ENCODE data around the gene CADPS2. TPM values are rescaled to one million over a fixed set of nuclear protein-coding genes. Genes with fewer than 3 reads are reported as not detected.

The CADPS2 gene
- total and polyA plus RNA-seq, 7 experiments from 2014 or later: not detected

- Histone ChIP-seq H3K9me3 (ENCODE audit: control insufficient read depth in 2 of 3, low read length in 3 of 3) (no peaks in the 10 kb centered on the region), H3K4me3 (ENCODE audit: low read length) (no peak overlapping the region), H3K4me1 (ENCODE audit: control insufficient read depth in 2 of 2, insufficient read depth in 2 of 2, low read length in 2 of 2) (no peaks in the 10 kb centered on the region), H3K27me3 (ENCODE audit: control insufficient read depth in 2 of 2, insufficient read depth in 2 of 2, low read length in 2 of 2) (no peaks in the 10 kb centered on the region), H3K36me3 (ENCODE audit: control insufficient read depth in 2 of 3, insufficient read depth in 3 of 3, low read length in 3 of 3) (no peaks in the 10 kb centered on the region), H3K27ac (ENCODE audit: low read depth, low read length) (no peak overlapping the region)
- intact Hi-C loops (cut with micrococcal nuclease): no loop called here
- Mint-ChIP-seq H3K4me1 (no peaks in the 10 kb centered on the region), H3K4me3 (no peak overlapping the region), H3K36me3 (peaks cover 0 to 6% (median 0%) of the 10 kb centered on the region in 5 donors), H3K27me3 (no peaks in the 10 kb centered on the region), H3K9me3 (peaks cover 0 to 16% (median 5%) of the 10 kb centered on the region in 11 donors), H3K27ac (no peak overlapping the region)
- POLR2A ChIA-PET: no interaction called here
- ATAC-seq (no peak), DNase-seq (no peak)
- CTCF ChIA-PET: no interaction called here
These were observed 193.4 kb downstream of the CADPS2 start for GRCh38 chr7:122692769-122693309.

- no peaks in the 10 kb centered on the region for H3K27me3 ChIP-seq (ENCODE audit: control insufficient read depth in 2 of 2, insufficient read depth in 2 of 2, low read length in 2 of 2)
- H3K27ac ChIP-seq (ENCODE audit: low read depth, low read length): no peak overlapping the region
- intact Hi-C loops (cut with micrococcal nuclease): no loop called here
- DNase-seq: no peak
- POLR2A ChIA-PET: no interaction called here
- H3K36me3 ChIP-seq (ENCODE audit: control insufficient read depth in 2 of 3, insufficient read depth in 3 of 3, low read length in 3 of 3): no peaks in the 10 kb centered on the region
- ATAC-seq: no peak
- H3K4me1 Mint-ChIP-seq: no peaks in the 10 kb centered on the region
- H3K27ac Mint-ChIP-seq: no peak overlapping the region
- CTCF ChIA-PET: no interaction called here
- no peak overlapping the region for H3K4me3 ChIP-seq (ENCODE audit: low read length)
- H3K9me3 ChIP-seq (ENCODE audit: control insufficient read depth in 2 of 3, low read length in 3 of 3): no peaks in the 10 kb centered on the region
- H3K36me3 Mint-ChIP-seq: peaks cover 0 to 6% (median 0%) of the 10 kb centered on the region in 5 donors
- H3K9me3 Mint-ChIP-seq: peaks cover 0 to 20% (median 5%) of the 10 kb centered on the region in 11 donors
- no peak overlapping the region for H3K4me3 Mint-ChIP-seq
- H3K4me1 ChIP-seq (ENCODE audit: control insufficient read depth in 2 of 2, insufficient read depth in 2 of 2, low read length in 2 of 2): no peaks in the 10 kb centered on the region
- no peaks in the 10 kb centered on the region for H3K27me3 Mint-ChIP-seq
These were observed 194.6 kb downstream of the CADPS2 start for GRCh38 chr7:122691569-122692235.

- ChIA-PET POLR2A (no interaction called here), CTCF (no interaction called here)
- Mint-ChIP-seq H3K27me3 (no peaks in the 10 kb centered on the region), H3K4me3 (no peak overlapping the region), H3K9me3 (peaks cover 0 to 23% (median 5%) of the 10 kb centered on the region in 11 donors), H3K4me1 (no peaks in the 10 kb centered on the region), H3K27ac (no peak overlapping the region), H3K36me3 (peaks cover 0 to 6% (median 0%) of the 10 kb centered on the region in 5 donors)
- Histone ChIP-seq H3K27ac (ENCODE audit: low read depth, low read length) (no peak overlapping the region), H3K4me3 (ENCODE audit: low read length) (no peak overlapping the region), H3K9me3 (ENCODE audit: control insufficient read depth in 2 of 3, low read length in 3 of 3) (no peaks in the 10 kb centered on the region), H3K4me1 (ENCODE audit: control insufficient read depth in 2 of 2, insufficient read depth in 2 of 2, low read length in 2 of 2) (no peaks in the 10 kb centered on the region), H3K27me3 (ENCODE audit: control insufficient read depth in 2 of 2, insufficient read depth in 2 of 2, low read length in 2 of 2) (no peaks in the 10 kb centered on the region), H3K36me3 (ENCODE audit: control insufficient read depth in 2 of 3, insufficient read depth in 3 of 3, low read length in 3 of 3) (no peaks in the 10 kb centered on the region)
- intact Hi-C loops (cut with micrococcal nuclease): no loop called here
- no peak for DNase-seq
- ATAC-seq: no peak
These were observed 196.7 kb downstream of the CADPS2 start for GRCh38 chr7:122689346-122690109.

GRCh38 chr7:122688400-122688998 is 197.8 kb downstream of the CADPS2 start:
- Mint-ChIP-seq H3K27me3 (no peaks in the 10 kb centered on the region), H3K27ac (no peak overlapping the region), H3K9me3 (peaks cover 0 to 19% (median 5%) of the 10 kb centered on the region in 11 donors), H3K4me3 (no peak overlapping the region), H3K4me1 (no peaks in the 10 kb centered on the region), H3K36me3 (peaks cover 0 to 6% (median 0%) of the 10 kb centered on the region in 5 donors)
- DNase-seq (no peak), ATAC-seq (no peak)
- no peaks in the 10 kb centered on the region for H3K36me3 ChIP-seq (ENCODE audit: control insufficient read depth in 2 of 3, insufficient read depth in 3 of 3, low read length in 3 of 3)
- no peaks in the 10 kb centered on the region for H3K4me1 ChIP-seq (ENCODE audit: control insufficient read depth in 2 of 2, insufficient read depth in 2 of 2, low read length in 2 of 2)
- intact Hi-C loops (cut with micrococcal nuclease): no loop called here
- CTCF ChIA-PET: no interaction called here
- H3K9me3 ChIP-seq (ENCODE audit: control insufficient read depth in 2 of 3, low read length in 3 of 3): no peaks in the 10 kb centered on the region
- no peak overlapping the region for H3K27ac ChIP-seq (ENCODE audit: low read depth, low read length)
- POLR2A ChIA-PET: no interaction called here
- no peak overlapping the region for H3K4me3 ChIP-seq (ENCODE audit: low read length)
- H3K27me3 ChIP-seq (ENCODE audit: control insufficient read depth in 2 of 2, insufficient read depth in 2 of 2, low read length in 2 of 2): no peaks in the 10 kb centered on the region

GRCh38 chr7:122686360-122686878 is 199.8 kb downstream of the CADPS2 start:
- intact Hi-C loops (cut with micrococcal nuclease): no loop called here
- DNase-seq (no peak), ATAC-seq (no peak)
- H3K4me3 ChIP-seq (ENCODE audit: low read length): no peak overlapping the region
- no peaks in the 10 kb centered on the region for H3K9me3 ChIP-seq (ENCODE audit: control insufficient read depth in 2 of 3, low read length in 3 of 3)
- no peaks in the 10 kb centered on the region for H3K4me1 ChIP-seq (ENCODE audit: control insufficient read depth in 2 of 2, insufficient read depth in 2 of 2, low read length in 2 of 2)
- Mint-ChIP-seq H3K4me1 (no peaks in the 10 kb centered on the region), H3K9me3 (peaks cover 0 to 12% (median 0%) of the 10 kb centered on the region in 11 donors), H3K27ac (no peak overlapping the region), H3K36me3 (no peaks in the 10 kb centered on the region), H3K4me3 (no peak overlapping the region), H3K27me3 (no peaks in the 10 kb centered on the region)
- no peaks in the 10 kb centered on the region for H3K27me3 ChIP-seq (ENCODE audit: control insufficient read depth in 2 of 2, insufficient read depth in 2 of 2, low read length in 2 of 2)
- CTCF ChIA-PET: interaction anchor here (1.2 kb wide), 1 partner anchor 10 kb away, joined by 3 read pairs; no protein-coding TSS in a partner anchor
- H3K27ac ChIP-seq (ENCODE audit: low read depth, low read length): no peak overlapping the region
- POLR2A ChIA-PET: no interaction called here
- no peaks in the 10 kb centered on the region for H3K36me3 ChIP-seq (ENCODE audit: control insufficient read depth in 2 of 3, insufficient read depth in 3 of 3, low read length in 3 of 3)

GRCh38 chr7:122684504-122684903 is 201.8 kb downstream of the CADPS2 start:
- no peaks in the 10 kb centered on the region for H3K9me3 ChIP-seq (ENCODE audit: control insufficient read depth in 2 of 3, low read length in 3 of 3)
- H3K27ac ChIP-seq (ENCODE audit: low read depth, low read length): no peak overlapping the region
- no peak overlapping the region for H3K27ac Mint-ChIP-seq
- no peak overlapping the region for H3K4me3 Mint-ChIP-seq
- H3K4me1 ChIP-seq (ENCODE audit: control insufficient read depth in 2 of 2, insufficient read depth in 2 of 2, low read length in 2 of 2): no peaks in the 10 kb centered on the region
- intact Hi-C loops (cut with micrococcal nuclease): no loop called here
- H3K27me3 Mint-ChIP-seq: no peaks in the 10 kb centered on the region
- ATAC-seq (no peak), DNase-seq (no peak)
- no peaks in the 10 kb centered on the region for H3K4me1 Mint-ChIP-seq
- H3K36me3 Mint-ChIP-seq: no peaks in the 10 kb centered on the region
- ChIA-PET POLR2A (no interaction called here), CTCF (no interaction called here)
- no peaks in the 10 kb centered on the region for H3K27me3 ChIP-seq (ENCODE audit: control insufficient read depth in 2 of 2, insufficient read depth in 2 of 2, low read length in 2 of 2)
- H3K4me3 ChIP-seq (ENCODE audit: low read length): no peak overlapping the region
- no peaks in the 10 kb centered on the region for H3K36me3 ChIP-seq (ENCODE audit: control insufficient read depth in 2 of 3, insufficient read depth in 3 of 3, low read length in 3 of 3)
- peaks cover 0 to 10% (median 2%) of the 10 kb centered on the region in 11 donors for H3K9me3 Mint-ChIP-seq
